IgD-negative memory B cell (primary cell): ENCODE results near the gene C14orf132. TPM values are rescaled to one million over a fixed set of nuclear protein-coding genes. Genes with fewer than 3 reads are reported as not detected.
"Not testable (repeated sequence)": the region's sequence is repeated elsewhere in the genome, so short reads cannot be mapped to it uniquely, and the experiment has no call there.

ENCODE experiments used
- H3K27ac Mint-ChIP-seq, 3 donors: one replicate each; pipeline ENCODE4 v1.8.0; 2020 to 2022; ENCODE audit warnings: mild to moderate bottlenecking in 3 of 3, mixed read lengths in 3 of 3, moderate library complexity in 1 of 3
- H3K27me3 Mint-ChIP-seq: one replicate; pipeline ENCODE4 v1.8.0; 2021; ENCODE audit warnings: mixed read lengths
- H3K36me3 Mint-ChIP-seq: one replicate; pipeline ENCODE4 v1.8.0; 2020; ENCODE audit warnings: mild to moderate bottlenecking, mixed read lengths
- H3K4me1 Mint-ChIP-seq, 3 donors: one replicate each; pipeline ENCODE4 v1.8.0; 2020 to 2022; ENCODE audit warnings: mixed read lengths in 3 of 3, mild to moderate bottlenecking in 1 of 3
- H3K4me3 Mint-ChIP-seq, 4 donors: one replicate each; pipeline ENCODE4 v1.8.0; 2020 to 2022; ENCODE audit warnings: mild to moderate bottlenecking in 4 of 4, mixed read lengths in 4 of 4, moderate library complexity in 3 of 4
- H3K9me3 Mint-ChIP-seq, 3 donors: one replicate each; pipeline ENCODE4 v1.8.0; 2020 to 2021; ENCODE audit warnings: mixed read lengths in 3 of 3, mild to moderate bottlenecking in 1 of 3
- polyA plus RNA-seq: library from polyadenylated mRNA; unstranded; fragments of 300-500 nt; fragmentation: Illumina TruSeq; gene quantifications from one replicate; pipeline ENCODE4 v1.2.3, GENCODE V29; 2021

C14orf132 gene
- polyA plus RNA-seq, 1 donor from 2014 or later = 0.04 TPM

GRCh38 chr14:96062010-96062409 is 22.8 kb downstream of the C14orf132 start:
- no peaks in the 10 kb centered on the region for H3K9me3 Mint-ChIP-seq
- peaks cover 0 to 2% (median 0%) of the 10 kb centered on the region in 3 donors for H3K4me1 Mint-ChIP-seq
- peaks cover 2% of the 10 kb centered on the region for H3K36me3 Mint-ChIP-seq
- no peak overlapping the region for H3K27ac Mint-ChIP-seq
- H3K27me3 Mint-ChIP-seq = peaks cover 33% of the 10 kb centered on the region
- no peak overlapping the region for H3K4me3 Mint-ChIP-seq

- H3K4me1 Mint-ChIP-seq = peaks cover 0 to 2% (median 0%) of the 10 kb centered on the region in 3 donors
- H3K27ac Mint-ChIP-seq = no peak overlapping the region
- H3K27me3 Mint-ChIP-seq = peaks cover 33% of the 10 kb centered on the region
Observed at GRCh38 chr14:96062506-96062905, 23.3 kb downstream of the C14orf132 start.

DNA sequence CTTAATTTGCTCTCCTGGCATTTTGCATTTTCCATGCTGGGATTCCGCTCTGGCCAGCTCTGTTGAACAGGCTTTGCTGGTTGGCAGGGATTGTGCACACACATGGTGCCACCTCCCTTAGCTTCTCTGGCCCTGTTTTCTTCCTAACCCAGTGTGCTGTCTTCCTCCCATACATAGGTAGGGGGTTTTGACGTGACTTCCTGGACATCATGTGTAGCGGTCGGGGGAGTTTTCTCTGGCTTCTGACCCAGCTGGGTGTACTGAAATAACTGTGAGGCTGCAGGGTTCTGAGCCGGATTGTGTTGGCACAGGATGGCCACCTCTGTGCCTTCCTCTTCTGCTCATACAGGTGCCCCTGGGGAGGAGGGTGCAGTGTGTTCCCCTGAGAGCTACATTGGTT is 25.7 kb downstream of the C14orf132 start:
- H3K27me3 Mint-ChIP-seq = peaks cover 27% of the 10 kb centered on the region
- no peak overlapping the region for H3K4me3 Mint-ChIP-seq

More at GRCh38 chr14:96062506-96062905, 23.3 kb downstream of the C14orf132 start:
- Mint-ChIP-seq H3K9me3 (no peaks in the 10 kb centered on the region), H3K4me3 (no peak overlapping the region), H3K36me3 (peaks cover 2% of the 10 kb centered on the region)

DNA sequence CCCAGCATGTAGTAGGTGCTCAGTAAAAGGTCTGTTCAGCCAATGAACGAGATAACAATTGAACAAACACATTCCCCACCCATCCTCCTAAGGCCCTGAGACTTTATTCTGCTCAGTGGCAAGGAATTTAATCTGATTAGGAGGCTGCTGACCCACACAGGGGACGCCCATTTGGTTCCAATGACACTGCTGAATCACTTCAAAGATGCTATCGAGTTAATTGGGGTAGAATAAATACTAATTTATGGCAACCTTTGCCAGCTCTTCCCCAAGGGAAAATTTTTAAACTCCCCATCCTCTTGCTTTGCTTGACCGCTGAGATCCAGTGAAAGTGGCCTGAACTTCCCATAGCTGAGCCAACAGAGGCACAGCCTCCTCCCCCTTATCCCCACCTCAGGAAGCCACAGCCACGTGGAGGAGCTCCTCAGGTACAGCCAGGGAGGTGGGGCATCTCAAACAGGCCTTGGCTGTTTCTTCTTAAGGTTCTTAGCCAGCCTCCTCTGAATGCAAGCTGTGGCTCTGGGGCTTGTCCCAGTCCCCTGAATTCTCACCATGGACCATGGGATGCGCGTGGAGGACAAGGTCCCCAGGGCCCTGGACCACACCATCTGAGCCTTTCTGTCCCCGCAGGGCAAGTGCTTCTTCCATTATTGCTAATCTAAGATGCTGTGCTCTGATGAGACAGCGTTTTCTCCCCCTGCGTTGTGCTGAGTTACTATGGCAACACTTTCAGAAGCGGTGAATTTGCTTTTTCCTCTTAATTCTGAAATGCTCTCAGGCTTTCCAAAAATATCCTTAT is 26.7 kb downstream of the C14orf132 start:
- Mint-ChIP-seq H3K4me3 (no peak overlapping the region), H3K4me1 (peaks cover 0 to 2% (median 0%) of the 10 kb centered on the region in 3 donors), H3K27ac (peak overlapping the region in 1 of 3 donors; percentile 82), H3K27me3 (peaks cover 20% of the 10 kb centered on the region), H3K36me3 (peaks cover 2% of the 10 kb centered on the region), H3K9me3 (peaks cover 0 to 1% (median 0%) of the 10 kb centered on the region in 3 donors)

More for the DNA sequence above, 25.7 kb downstream of the C14orf132 start:
- Mint-ChIP-seq H3K4me1 (peaks cover 0 to 2% (median 0%) of the 10 kb centered on the region in 3 donors), H3K36me3 (peaks cover 2% of the 10 kb centered on the region), H3K27ac (no peak overlapping the region), H3K9me3 (no peaks in the 10 kb centered on the region)

DNA sequence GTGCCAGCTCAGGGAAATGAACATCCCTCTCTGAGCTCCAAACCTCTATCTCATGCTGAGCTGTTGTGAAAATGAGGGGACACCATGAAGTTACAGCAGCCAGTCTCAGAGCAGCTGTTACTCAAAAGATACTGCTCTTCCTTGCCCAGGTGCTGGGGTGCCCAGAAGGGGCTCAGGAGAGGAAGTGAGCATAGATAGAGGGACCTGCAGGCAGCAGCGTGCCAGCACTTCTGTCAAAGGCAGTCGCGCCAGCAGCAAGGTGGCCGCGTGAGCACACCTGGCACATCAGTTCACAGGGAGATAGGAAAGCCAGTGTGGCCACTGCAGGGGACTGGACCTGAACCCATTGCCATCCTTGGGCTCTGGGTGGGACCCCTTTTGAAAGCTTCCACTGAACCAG is 27.8 kb downstream of the C14orf132 start:
- peaks cover 0 to 2% (median 0%) of the 10 kb centered on the region in 3 donors for H3K4me1 Mint-ChIP-seq
- H3K36me3 Mint-ChIP-seq = peaks cover 1% of the 10 kb centered on the region
- peaks cover 0 to 1% (median 0%) of the 10 kb centered on the region in 3 donors for H3K9me3 Mint-ChIP-seq
- no peak overlapping the region for H3K4me3 Mint-ChIP-seq
- H3K27me3 Mint-ChIP-seq = peaks cover 18% of the 10 kb centered on the region
- no peak overlapping the region for H3K27ac Mint-ChIP-seq

- Mint-ChIP-seq H3K36me3 (no peaks in the 10 kb centered on the region), H3K4me1 (peaks cover 0 to 2% (median 0%) of the 10 kb centered on the region in 3 donors), H3K9me3 (peaks cover 0 to 1% (median 0%) of the 10 kb centered on the region in 3 donors), H3K27ac (no peak overlapping the region), H3K4me3 (peak overlapping the region in 1 of 4 donors; percentile 28), H3K27me3 (peaks cover 8% of the 10 kb centered on the region)
Observed at GRCh38 chr14:96067985-96068930, 29.1 kb downstream of the C14orf132 start.

DNA sequence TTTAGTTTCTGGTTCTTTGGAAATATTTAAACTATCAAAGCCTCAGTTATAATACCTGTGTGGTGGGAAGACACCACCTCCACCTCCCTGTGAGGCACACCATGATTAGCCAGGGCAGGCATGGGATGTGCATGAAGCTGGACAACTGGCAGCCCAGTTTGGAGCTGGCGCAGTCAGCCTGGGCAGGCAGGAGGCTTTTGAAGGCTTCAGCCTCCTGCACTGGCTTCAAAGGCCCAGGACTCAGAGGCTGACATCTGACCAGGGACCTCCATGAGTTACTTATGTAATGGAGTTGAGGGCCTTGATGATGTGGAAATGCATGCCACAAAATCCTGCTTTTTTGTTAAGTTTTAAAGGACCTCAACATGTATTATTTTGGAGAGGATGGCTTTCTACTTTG is 30.3 kb downstream of the C14orf132 start:
- Mint-ChIP-seq H3K36me3 (no peaks in the 10 kb centered on the region), H3K4me1 (peaks cover 0 to under 1% (median 0%) of the 10 kb centered on the region in 3 donors), H3K27ac (no peak overlapping the region), H3K9me3 (peaks cover 0 to 5% (median 4%) of the 10 kb centered on the region in 3 donors), H3K27me3 (peaks cover 3% of the 10 kb centered on the region), H3K4me3 (no peak overlapping the region)

DNA sequence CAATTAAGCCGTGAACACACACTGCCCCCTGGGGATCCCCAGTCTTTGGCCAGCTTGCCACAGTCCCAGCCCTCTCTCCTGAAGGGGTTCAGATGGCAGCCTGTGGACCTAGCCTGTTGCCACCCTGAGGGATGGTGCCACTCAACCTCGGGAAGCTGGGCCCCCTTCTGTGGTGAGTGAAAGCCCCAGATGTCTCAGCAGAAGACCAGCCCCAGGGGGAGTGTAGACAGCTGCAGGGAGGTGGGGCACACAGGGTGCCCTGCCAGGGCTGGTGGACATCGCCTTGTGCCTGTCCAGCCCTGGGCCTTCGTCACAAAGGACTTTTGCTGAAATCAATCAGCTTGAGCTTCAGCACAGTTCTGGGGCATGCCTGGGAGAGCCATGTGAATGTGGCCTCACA is 32.4 kb downstream of the C14orf132 start:
- Mint-ChIP-seq H3K36me3 (no peaks in the 10 kb centered on the region), H3K4me1 (no peaks in the 10 kb centered on the region), H3K27ac (peak overlapping the region in 1 of 3 donors; percentile 48), H3K4me3 (no peak overlapping the region), H3K9me3 (peaks cover 0 to 7% (median 4%) of the 10 kb centered on the region in 3 donors), H3K27me3 (peaks cover 3% of the 10 kb centered on the region)

- peaks cover 4% of the 10 kb centered on the region for H3K27me3 Mint-ChIP-seq
- peaks cover 0 to 7% (median 4%) of the 10 kb centered on the region in 3 donors for H3K9me3 Mint-ChIP-seq
- no peaks in the 10 kb centered on the region for H3K4me1 Mint-ChIP-seq
- H3K4me3 Mint-ChIP-seq = no peak overlapping the region
- H3K36me3 Mint-ChIP-seq = no peaks in the 10 kb centered on the region
- peak overlapping the region in 1 of 3 donors; percentile 48 for H3K27ac Mint-ChIP-seq
Observed at GRCh38 chr14:96072076-96072475, 32.9 kb downstream of the C14orf132 start.

GRCh38 chr14:96072746-96073145 is 33.6 kb downstream of the C14orf132 start:
- H3K4me3 Mint-ChIP-seq = no peak overlapping the region
- peaks cover 8% of the 10 kb centered on the region for H3K27me3 Mint-ChIP-seq
- H3K36me3 Mint-ChIP-seq = no peaks in the 10 kb centered on the region
- peaks cover 0 to 7% (median 4%) of the 10 kb centered on the region in 3 donors for H3K9me3 Mint-ChIP-seq
- no peak overlapping the region for H3K27ac Mint-ChIP-seq
- no peaks in the 10 kb centered on the region for H3K4me1 Mint-ChIP-seq

DNA sequence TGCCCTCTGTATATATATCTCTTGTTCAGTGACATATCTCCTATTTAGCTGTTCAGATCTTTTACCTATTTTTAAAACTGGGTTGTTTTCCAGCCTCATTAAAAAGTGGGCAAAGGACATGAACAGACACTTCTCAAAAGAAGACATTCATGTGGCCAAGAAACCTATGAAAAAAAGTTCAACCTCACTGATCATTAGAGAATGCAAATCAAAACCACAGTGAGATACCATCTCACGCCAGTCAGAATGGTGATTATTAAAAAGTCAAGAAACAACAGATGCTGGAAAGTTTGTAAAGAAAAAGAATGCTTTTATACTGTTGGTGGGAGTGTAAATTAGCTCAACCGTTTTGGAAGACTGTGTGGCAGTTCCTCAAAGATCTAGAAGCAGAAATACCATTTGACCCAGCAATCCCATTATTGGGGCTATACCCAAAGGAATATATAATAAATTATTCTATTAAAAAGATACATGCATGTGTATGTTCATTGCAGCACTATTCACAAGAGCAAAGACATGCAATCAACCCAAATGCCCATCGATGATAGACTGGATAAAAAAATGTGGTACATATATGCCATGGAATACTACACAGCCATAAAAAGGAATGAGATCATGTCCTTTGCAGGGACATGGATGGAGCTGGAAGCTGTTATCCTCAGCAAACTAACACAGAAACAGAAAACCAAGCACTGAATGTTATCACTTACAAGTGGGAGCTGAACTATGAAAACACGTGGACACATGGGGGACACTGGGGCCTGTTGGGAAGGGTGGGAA is 34.3 kb downstream of the C14orf132 start:
- not testable (repeated sequence) for H3K36me3 Mint-ChIP-seq, H3K27ac Mint-ChIP-seq, H3K4me3 Mint-ChIP-seq, H3K9me3 Mint-ChIP-seq, H3K4me1 Mint-ChIP-seq
- H3K27me3 Mint-ChIP-seq = peaks cover 11% of the 10 kb centered on the region

DNA sequence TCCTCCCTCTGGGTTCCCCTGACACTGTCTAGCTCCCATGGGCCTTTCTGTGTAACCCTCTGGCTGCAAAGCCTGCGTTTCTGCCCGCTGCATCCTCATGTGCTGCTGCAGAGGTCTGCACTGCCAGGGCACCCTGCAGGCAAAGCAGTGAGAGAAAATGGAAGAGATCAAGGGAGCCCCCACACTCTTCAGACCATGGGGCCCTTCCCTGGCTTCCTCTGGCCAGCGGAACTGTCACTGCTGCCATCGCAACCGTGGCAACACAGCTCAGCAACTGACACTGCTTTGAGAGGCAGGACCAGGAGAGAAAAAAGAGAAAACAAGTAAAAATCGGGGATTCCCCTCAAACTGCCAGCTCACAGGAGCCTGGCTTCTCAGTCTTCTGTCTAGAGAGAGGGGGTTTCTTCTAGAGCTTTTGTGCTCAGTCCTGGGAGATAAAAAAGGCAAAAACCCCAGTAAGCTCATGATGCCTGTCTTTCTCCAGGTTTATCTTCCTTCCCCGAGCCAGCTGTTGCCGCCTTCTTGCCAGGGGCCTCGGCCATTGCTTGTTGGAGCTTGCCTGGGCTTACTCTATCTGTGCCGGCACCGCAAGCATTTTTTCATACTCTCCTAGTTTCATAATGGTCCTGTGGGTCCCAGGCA is 38.9 kb downstream of the C14orf132 start:
- H3K36me3 Mint-ChIP-seq = no peaks in the 10 kb centered on the region
- peaks cover 15% of the 10 kb centered on the region for H3K27me3 Mint-ChIP-seq
- no peak overlapping the region for H3K27ac Mint-ChIP-seq
- no peak overlapping the region for H3K4me3 Mint-ChIP-seq
- H3K4me1 Mint-ChIP-seq = no peaks in the 10 kb centered on the region
- H3K9me3 Mint-ChIP-seq = peaks cover 0 to 7% (median 2%) of the 10 kb centered on the region in 3 donors

DNA sequence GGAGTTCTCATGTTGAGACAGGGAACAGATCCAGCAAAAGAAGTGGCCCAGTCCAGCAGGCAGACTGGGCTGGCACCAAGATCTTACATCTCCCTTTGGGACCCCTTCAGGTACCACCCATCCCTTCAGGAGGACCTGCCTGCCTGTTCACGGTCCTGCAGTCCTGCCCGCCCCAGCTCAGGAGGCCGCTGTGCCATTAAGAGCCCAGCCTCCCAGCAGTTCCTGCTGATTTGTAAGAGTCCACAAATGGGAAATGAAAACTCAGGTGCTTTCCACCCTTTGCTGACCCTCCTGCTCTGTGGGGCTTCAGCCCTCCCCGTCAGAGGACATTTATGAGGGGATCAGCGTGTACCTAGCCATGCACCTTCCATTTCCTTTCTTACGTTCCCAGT is 39.5 kb downstream of the C14orf132 start:
- Mint-ChIP-seq H3K27me3 (peaks cover 15% of the 10 kb centered on the region), H3K4me3 (no peak overlapping the region), H3K36me3 (no peaks in the 10 kb centered on the region), H3K27ac (no peak overlapping the region), H3K9me3 (peaks cover 0 to 7% (median 2%) of the 10 kb centered on the region in 3 donors), H3K4me1 (no peaks in the 10 kb centered on the region)

DNA sequence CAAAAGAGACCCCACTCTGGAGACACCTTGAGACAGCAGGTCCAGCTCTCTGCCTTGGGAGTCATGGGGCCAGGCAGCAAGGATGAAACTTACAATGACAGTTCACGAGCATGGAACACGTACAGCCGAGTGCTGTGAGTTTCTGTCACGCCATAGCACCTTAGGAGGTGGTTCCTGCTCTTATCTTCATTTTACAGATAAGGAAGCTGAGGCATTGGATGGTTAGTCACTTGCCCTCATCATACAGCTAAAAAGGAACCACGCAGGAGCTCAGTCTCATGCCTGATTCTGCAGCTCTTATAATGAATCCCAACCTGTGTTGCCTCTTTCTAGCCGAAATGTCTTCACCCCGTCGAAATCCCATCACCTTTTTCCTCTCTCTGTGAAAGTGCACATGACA is 39.9 kb downstream of the C14orf132 start:
- Mint-ChIP-seq H3K4me1 (no peaks in the 10 kb centered on the region), H3K36me3 (no peaks in the 10 kb centered on the region), H3K9me3 (peaks cover 0 to 2% (median 0%) of the 10 kb centered on the region in 3 donors), H3K27ac (no peak overlapping the region), H3K4me3 (no peak overlapping the region), H3K27me3 (peaks cover 14% of the 10 kb centered on the region)
